Breast epithelium (tissue), 3 donors: Measurements from ENCODE around the gene MTIF2.

Experiments used
- POLR2A ChIP-seq: fragments of 450-650 bp; IDR thresholded peaks from one replicate; pipeline ENCODE4 v1.6.1; 2016; ENCODE audit warnings: antibody characterized with exemption, mild to moderate bottlenecking, moderate library complexity
- TF ChIP-seq, protein P1 (sequence below), 3 donors: fragments of 450-650 bp; IDR thresholded peaks; one replicate each; pipeline ENCODE4 v1.5.1; 2016 to 2017; ENCODE audit warnings: antibody characterized with exemption in 3 of 3, mild to moderate bottlenecking in 3 of 3, moderate library complexity in 3 of 3

- TF ChIP-seq, protein P1, sequence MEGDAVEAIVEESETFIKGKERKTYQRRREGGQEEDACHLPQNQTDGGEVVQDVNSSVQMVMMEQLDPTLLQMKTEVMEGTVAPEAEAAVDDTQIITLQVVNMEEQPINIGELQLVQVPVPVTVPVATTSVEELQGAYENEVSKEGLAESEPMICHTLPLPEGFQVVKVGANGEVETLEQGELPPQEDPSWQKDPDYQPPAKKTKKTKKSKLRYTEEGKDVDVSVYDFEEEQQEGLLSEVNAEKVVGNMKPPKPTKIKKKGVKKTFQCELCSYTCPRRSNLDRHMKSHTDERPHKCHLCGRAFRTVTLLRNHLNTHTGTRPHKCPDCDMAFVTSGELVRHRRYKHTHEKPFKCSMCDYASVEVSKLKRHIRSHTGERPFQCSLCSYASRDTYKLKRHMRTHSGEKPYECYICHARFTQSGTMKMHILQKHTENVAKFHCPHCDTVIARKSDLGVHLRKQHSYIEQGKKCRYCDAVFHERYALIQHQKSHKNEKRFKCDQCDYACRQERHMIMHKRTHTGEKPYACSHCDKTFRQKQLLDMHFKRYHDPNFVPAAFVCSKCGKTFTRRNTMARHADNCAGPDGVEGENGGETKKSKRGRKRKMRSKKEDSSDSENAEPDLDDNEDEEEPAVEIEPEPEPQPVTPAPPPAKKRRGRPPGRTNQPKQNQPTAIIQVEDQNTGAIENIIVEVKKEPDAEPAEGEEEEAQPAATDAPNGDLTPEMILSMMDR (IDR thresholded peaks at IDR 0.05) = no peak
- no peak for TF ChIP-seq POLR2A
Observed at GRCh38 chr2:55302241-55302640, 33.2 kb upstream of the MTIF2 start.
